Effector memory CD4-positive, alpha-beta T cell (primary cell): Measurements from ENCODE around the gene ADD2.

Experiments
- DNase-seq, 3 donors: peaks; one replicate each; pipeline ENCODE4 v3.0.0-alpha.2; 2020
- H3K27ac ChIP-seq: 2 replicates; pipeline ENCODE4 v1.7.0; 2013; ENCODE audit warnings: mild to moderate bottlenecking, low read length, moderate library complexity; ENCODE audit not compliant: insufficient read depth, poor library complexity, severe bottlenecking
- H3K27me3 ChIP-seq: replicated peaks from 2 replicates; pipeline ENCODE4 v1.7.0; 2013; ENCODE audit warnings: mild to moderate bottlenecking, low read length; ENCODE audit not compliant: insufficient read depth, control insufficient read depth, poor library complexity, severe bottlenecking
- H3K36me3 ChIP-seq: 2 replicates; pipeline ENCODE4 v1.7.0; 2013; ENCODE audit warnings: mild to moderate bottlenecking, low read length, moderate library complexity; ENCODE audit not compliant: control insufficient read depth, insufficient read depth
- H3K4me1 ChIP-seq: 2 replicates; pipeline ENCODE4 v1.7.0; 2013; ENCODE audit warnings: low read length, mild to moderate bottlenecking; ENCODE audit not compliant: control insufficient read depth, insufficient read depth, poor library complexity, severe bottlenecking
- H3K4me3 ChIP-seq: 2 replicates; pipeline ENCODE4 v1.7.0; 2013; ENCODE audit warnings: low read length, low read depth, mild to moderate bottlenecking; ENCODE audit not compliant: insufficient read depth, poor library complexity, severe bottlenecking
- H3K9me3 ChIP-seq: 2 replicates; pipeline ENCODE4 v1.7.0; 2013; ENCODE audit warnings: mild to moderate bottlenecking, low read length, moderate library complexity; ENCODE audit not compliant: control insufficient read depth

Gene ADD2

DNA sequence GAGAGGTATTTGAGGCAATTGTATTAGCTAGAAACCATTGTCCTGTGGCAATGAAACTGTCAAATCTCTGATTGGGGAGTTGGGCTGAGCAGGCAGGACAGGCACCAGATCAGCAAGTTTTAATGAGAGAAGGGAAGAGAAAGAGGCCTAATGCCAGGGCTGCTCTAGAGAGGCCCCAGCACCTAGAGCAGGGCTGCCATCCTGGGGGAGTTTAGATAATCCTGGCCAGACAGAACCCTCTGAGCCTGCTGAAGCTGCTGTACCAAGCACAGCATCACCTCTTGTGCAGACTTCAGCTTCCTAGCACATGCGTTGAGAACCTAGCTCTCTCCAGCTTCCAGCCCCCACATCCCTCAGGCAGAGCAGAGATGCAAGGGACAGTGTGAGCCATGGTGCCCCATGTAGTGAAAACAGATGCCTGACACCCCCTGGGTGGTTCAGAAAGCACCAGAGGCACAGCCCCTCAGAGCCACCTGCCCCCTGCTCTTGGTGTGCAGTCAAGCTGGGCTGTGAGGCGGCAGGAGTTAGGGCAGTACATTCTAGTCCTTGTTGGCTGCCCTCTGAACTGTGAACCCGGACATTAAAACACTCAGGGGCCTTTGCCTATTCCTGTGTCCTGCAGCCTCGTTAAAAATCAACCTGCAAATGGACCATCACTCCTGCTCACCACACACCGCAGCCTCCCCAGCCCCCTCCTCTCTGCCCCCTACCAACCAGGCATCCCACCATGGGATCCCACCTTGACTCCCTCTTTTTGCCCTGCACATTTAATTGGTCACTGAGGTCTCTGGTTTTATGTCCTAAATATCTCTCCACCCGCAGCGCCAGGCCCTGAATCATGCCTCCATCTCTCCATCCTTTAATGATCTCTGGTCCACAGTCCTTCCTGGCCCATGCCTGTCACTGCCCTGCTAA is 52.7 kb downstream of the ADD2 start:
- Histone ChIP-seq H3K9me3 (no peaks in the 10 kb centered on the region), H3K27ac (no peak overlapping the region), H3K4me1 (no peaks in the 10 kb centered on the region), H3K27me3 (no peaks in the 10 kb centered on the region), H3K4me3 (no peak overlapping the region), H3K36me3 (no peaks in the 10 kb centered on the region)
- DNase-seq, result no peak

DNA sequence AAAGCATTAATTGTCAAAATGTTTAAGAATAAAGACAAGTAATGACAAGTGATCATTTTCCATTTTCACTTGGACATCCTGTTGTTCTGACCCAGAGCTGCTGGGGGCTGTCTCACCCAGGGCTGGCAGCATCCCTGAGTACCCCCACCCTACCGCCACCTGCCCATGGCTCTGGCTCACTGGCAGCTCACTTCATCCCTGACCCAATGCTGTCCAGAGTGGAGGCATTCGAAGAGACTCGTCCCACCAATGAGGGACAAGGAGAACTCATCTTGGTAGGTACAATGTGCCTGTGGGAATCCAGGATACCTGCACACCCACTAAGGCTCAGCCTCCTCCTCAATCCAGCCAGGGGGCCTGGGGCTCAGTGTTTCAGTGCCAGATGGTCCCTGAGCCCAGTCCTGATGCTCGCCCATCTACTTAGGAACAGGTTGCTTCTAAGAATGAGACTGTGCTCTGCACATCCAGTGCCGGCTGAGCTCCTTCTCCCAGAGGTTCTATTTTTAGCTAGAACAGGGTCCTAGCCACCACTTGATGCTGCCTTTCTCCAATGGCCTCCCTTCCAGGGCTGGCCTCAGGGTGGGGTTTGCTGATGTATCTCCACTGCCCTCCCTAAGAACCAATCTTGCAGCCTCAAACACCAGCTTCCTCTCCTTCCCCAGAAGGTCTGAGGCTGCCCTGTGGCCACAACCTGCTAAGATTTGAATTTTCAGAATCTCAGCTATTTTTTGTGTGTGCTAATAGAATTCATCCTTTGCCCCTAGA is 53.7 kb downstream of the ADD2 start:
- Histone ChIP-seq H3K4me1 (no peaks in the 10 kb centered on the region), H3K4me3 (no peak overlapping the region), H3K9me3 (no peaks in the 10 kb centered on the region), H3K27me3 (no peaks in the 10 kb centered on the region), H3K27ac (no peak overlapping the region), H3K36me3 (no peaks in the 10 kb centered on the region)
- no peak for DNase-seq

DNA sequence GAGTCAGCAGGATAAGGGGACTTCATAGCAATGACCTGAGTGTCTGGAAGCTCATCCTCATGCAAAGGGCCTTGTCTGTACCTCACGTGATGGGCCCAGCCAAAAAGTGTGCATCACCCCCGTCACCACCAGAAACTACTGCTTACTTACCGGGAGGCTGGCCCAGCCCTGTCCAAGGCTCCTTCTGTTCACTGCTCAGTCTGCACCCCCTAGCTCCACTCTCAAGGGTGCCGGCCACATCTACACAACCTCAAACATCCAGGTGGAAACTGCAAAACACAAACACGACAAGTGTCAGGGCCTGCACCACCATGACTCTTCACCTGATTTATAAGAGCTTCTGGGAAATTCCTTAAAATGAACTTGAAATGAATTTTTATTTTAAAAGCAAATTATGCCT is 55.1 kb downstream of the ADD2 start:
- no peaks in the 10 kb centered on the region for H3K27me3 ChIP-seq
- H3K27ac ChIP-seq, result no peak overlapping the region
- H3K36me3 ChIP-seq, result no peaks in the 10 kb centered on the region
- no peak for DNase-seq
- H3K9me3 ChIP-seq, result no peaks in the 10 kb centered on the region
- no peak overlapping the region for H3K4me3 ChIP-seq
- no peaks in the 10 kb centered on the region for H3K4me1 ChIP-seq

DNA sequence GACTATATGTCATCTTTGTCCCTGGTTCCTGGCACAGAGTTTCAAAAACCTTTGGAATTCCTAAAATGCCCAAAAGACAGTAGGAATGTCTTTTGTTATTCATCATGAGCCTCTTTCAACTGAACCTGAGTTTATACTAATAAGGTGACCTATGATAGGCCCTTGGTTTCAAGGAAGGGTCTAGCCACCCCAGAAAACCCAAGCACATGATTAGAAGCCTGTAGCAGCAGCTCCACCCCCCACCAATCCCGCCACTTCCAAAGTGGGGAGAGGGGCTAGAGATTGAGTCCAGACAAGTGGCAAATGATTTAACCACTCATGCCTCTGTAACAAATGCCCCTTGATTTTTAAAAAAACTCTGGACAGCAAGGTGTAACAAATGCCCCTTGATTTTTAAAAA is 56.8 kb downstream of the ADD2 start:
- Histone ChIP-seq H3K36me3 (no peaks in the 10 kb centered on the region), H3K27me3 (no peaks in the 10 kb centered on the region), H3K4me3 (no peak overlapping the region)

DNA sequence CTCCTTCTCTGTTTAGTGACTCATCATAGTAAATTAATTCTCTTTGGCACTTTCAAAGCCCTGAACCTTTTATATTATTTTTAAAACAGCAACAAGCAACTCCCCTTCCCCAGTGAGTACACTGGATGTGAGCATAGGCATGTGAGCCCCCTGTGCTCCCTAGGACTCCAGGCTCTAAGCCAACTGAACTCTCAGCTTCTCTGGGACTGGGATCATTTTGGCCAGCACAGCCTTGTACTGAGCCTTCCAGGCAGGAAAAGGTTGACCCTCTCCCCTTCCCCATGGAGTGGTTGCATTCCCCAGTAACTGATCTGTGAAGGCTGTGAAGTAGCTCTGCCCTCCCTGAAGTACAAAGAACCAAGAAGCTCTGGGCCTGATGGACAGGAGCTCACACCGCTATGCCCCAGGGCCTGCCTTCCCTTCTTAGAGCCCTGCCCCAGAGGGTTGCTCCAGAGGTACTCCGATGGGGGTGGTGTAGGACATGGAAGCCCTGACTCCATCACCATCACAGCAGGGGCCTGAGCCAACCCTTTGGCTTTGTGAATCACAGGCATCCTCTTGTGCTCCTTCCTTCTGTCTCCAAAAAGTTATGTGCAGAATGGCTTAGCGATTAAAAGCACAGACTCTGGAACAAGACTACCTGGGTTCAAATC is 57.8 kb downstream of the ADD2 start:
- DNase-seq, result no peak
- H3K27me3 ChIP-seq, result no peaks in the 10 kb centered on the region
- H3K36me3 ChIP-seq, result no peaks in the 10 kb centered on the region

More for the DNA sequence above, 56.8 kb downstream of the ADD2 start:
- Histone ChIP-seq H3K4me1 (no peaks in the 10 kb centered on the region), H3K9me3 (no peaks in the 10 kb centered on the region), H3K27ac (no peak overlapping the region)
- DNase-seq, result no peak

DNA sequence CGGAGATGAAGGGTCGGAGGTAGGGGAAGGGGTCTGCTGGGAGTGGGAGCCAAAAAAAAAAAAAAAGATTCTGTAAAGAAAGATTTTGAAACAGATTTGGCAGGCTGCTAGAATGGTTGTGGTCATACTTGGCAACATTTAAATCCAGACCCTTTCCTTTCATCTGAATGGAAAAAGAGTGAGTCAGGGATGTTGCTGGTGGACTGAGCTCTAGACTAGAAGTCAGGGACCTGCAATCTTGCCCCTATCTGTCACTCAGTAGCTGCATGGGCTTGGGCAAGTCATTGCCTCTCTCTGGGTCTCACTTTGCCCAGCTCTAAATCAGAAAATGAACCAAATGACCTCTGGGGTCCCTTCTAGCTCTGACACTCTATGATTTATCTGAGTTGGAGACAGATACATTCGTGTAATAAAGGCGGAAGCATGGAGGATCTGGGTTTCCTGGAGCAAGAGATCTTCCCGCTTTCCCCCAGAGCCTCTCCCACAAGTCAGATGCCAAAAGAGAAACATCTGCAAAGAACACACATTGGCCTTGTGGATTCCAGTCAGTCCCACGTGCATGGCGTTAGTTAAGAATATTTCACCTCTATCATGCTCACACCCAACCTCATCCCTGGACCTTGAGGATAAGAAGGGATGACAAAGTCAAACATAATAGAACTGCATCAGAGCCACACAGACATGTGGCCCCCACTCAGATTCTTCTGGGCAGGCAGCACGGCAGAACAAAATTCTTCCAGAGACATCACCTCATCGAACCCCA is 58.5 kb downstream of the ADD2 start:
- no peak overlapping the region for H3K4me3 ChIP-seq
- no peak for DNase-seq
- no peaks in the 10 kb centered on the region for H3K4me1 ChIP-seq
- H3K9me3 ChIP-seq, result no peaks in the 10 kb centered on the region
- no peak overlapping the region for H3K27ac ChIP-seq
- no peaks in the 10 kb centered on the region for H3K36me3 ChIP-seq
- no peaks in the 10 kb centered on the region for H3K27me3 ChIP-seq

More for the DNA sequence above, 57.8 kb downstream of the ADD2 start:
- Histone ChIP-seq H3K4me1 (no peaks in the 10 kb centered on the region), H3K4me3 (no peak overlapping the region), H3K9me3 (no peaks in the 10 kb centered on the region), H3K27ac (no peak overlapping the region)

DNA sequence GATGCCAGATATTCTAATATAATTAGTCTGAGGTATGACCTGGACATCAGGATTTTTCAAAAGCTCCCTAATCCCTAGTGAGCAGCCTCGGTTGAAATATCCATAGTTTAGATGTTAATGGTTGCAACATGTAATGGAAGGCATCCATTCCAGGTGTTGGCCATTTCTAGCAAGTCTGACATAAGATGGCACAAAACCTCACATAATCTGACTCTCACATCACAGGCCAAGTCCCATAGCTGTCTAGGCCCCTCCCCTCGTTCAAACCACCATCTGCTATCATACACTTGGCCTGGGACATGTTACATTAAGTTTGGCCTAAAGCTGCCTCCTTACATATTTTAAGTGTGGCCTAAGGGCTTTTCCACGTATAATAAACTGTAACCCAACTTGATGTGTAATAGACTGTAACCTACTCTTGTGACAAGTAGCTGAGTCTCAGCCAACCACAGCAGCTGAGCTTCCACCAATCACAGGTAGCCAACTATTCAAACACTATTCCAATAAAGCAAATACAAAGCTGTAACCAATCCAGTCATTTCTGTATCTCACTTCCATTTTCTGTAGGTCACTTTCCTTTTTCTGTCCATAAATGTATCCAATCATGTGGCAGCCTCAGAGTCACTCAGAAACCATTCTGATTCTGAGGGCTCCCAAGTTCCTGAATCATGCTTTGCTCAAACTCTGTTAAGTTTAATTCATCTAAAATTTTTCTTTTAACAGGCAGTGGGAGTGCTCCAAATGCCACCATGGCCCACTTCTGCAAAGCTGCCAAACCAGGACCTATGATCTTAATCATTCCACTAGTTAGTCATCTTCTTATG is 59.4 kb downstream of the ADD2 start:
- Histone ChIP-seq H3K9me3 (no peaks in the 10 kb centered on the region), H3K4me1 (no peaks in the 10 kb centered on the region), H3K36me3 (no peaks in the 10 kb centered on the region), H3K27ac (no peak overlapping the region), H3K27me3 (no peaks in the 10 kb centered on the region), H3K4me3 (no peak overlapping the region)
- no peak for DNase-seq

DNA sequence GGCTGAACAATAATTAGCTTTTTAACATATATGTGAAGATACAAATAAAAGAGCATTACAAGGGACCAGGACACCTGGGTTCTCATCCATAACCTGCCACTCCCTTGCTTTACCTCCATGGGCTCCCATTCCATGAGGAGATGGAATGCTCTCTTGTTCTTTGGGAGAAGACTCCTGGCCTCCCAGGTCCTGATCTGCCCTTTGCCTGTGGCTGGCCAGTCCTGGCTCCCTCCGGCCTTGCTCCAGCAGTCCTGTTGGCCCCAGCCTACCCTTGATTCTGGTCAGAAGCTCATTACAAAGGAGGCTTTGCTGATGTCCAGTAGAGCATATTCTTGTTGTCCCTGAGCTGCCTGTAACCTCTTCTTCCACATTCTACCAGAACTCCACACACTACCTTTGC is 60.3 kb downstream of the ADD2 start:
- no peak overlapping the region for H3K27ac ChIP-seq
- no peak for DNase-seq
- H3K27me3 ChIP-seq, result no peaks in the 10 kb centered on the region
- no peaks in the 10 kb centered on the region for H3K36me3 ChIP-seq
- H3K4me3 ChIP-seq, result no peak overlapping the region
- H3K4me1 ChIP-seq, result no peaks in the 10 kb centered on the region
- no peaks in the 10 kb centered on the region for H3K9me3 ChIP-seq
